SH-SY5Y (cell line): ENCODE results near the gene EPB41L2.

Experiments
- GATA2 ChIP-seq: IDR thresholded peaks from 2 replicates; pipeline ENCODE4 v1.6.1; 2011; ENCODE audit warnings: mild to moderate bottlenecking, low read depth, low read length
- GATA3 ChIP-seq: IDR thresholded peaks from 2 replicates; pipeline ENCODE4 v1.6.1; 2011; ENCODE audit warnings: low read depth, mild to moderate bottlenecking, low read length, moderate library complexity

DNA sequence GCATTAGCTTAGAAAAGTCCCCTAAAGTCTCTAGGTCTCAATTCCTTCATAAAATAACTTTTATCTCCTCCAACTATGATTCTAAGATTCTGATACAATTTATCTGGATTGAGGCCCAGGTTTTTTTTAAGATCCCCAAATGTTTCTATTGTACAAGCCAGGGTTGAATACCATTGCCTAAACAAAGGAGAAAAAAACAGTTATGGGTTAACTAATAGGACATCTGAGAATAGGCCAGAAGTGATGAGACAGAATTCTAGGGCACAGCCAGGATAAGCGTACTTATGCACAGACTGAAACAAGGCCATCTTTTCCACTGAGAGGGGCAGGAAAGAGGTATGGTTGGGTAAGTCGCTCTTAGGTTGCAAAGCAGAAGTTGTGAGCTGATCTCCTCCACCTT lies 26.4 kb downstream of the EPB41L2 start:
- TF ChIP-seq GATA2 (no peak), GATA3 (no peak)
